Gastrocnemius medialis (tissue), 4 donors: ENCODE data around the gene KDM4C. TPM values are rescaled to one million over a fixed set of nuclear protein-coding genes. Genes with fewer than 3 reads are reported as not detected.

Experiments
- ATAC-seq, 2 donors: fragments of 150-250 bp; one replicate each; pipeline ENCODE4 v1.9.1; 2016
- DNase-seq, 2 donors: peaks; one replicate each; pipeline ENCODE4 v3.0.0-alpha.2; 2019
- H3K27ac ChIP-seq, 4 donors: fragments of 200-600 bp; sonication (generic); 1 replicate in 1 of 4; 2 replicates in 3 of 4; pipeline ENCODE4 v1.5.1; 2016 to 2018; ENCODE audit warnings: mild to moderate bottlenecking in 2 of 4, moderate library complexity in 1 of 4
- H3K27me3 ChIP-seq, 3 donors: fragments of 200-600 bp; sonication (generic) in 2 of 3; 1 replicate in 1 of 3; 2 replicates in 2 of 3; pipeline versions ENCODE4 v1.5.1 to v1.6.0; 2016 to 2019; ENCODE audit warnings: mild to moderate bottlenecking in 1 of 3, moderate library complexity in 1 of 3
- H3K36me3 ChIP-seq, 2 donors: fragments of 200-600 bp; sonication (generic) in 1 of 2; one replicate each; pipeline ENCODE4 v1.5.1; 2017 to 2018
- H3K4me1 ChIP-seq, 2 donors: fragments of 200-600 bp; sonication (generic) in 1 of 2; one replicate each; pipeline ENCODE4 v1.5.1; 2016 to 2017; ENCODE audit warnings: mild to moderate bottlenecking in 2 of 2
- H3K4me3 ChIP-seq, 4 donors: fragments of 200-600 bp; sonication (generic) in 3 of 4; 1 replicate in 1 of 4; 2 replicates in 3 of 4; pipeline ENCODE4 v1.5.1; 2016 to 2019; ENCODE audit warnings: mild to moderate bottlenecking in 2 of 4
- H3K9me3 ChIP-seq, 3 donors: fragments of 200-600 bp; sonication (generic) in 2 of 3; 1 replicate in 1 of 3; 2 replicates in 2 of 3; pipeline ENCODE4 v1.5.1; 2016 to 2019
- CTCF ChIP-seq, 5 experiments: fragments of 450-650 bp in 3 of 5; fragments of 200-600 bp in 2 of 5; sonication (generic) in 2 of 5; IDR thresholded peaks in 4 of 5; conservative IDR thresholded peaks in 1 of 5; 1 replicate in 4 of 5; 2 replicates in 1 of 5; pipeline ENCODE4 v1.5.1; 2016 to 2019; ENCODE audit warnings: antibody characterized with exemption in 5 of 5, mild to moderate bottlenecking in 3 of 5, moderate library complexity in 3 of 5
- POLR2A ChIP-seq, 2 donors: fragments of 450-650 bp; IDR thresholded peaks; one replicate each; pipeline ENCODE4 v1.6.1; 2017; ENCODE audit warnings: antibody characterized with exemption in 2 of 2, mild to moderate bottlenecking in 2 of 2, moderate library complexity in 2 of 2
- in situ Hi-C, 4 donors: fragments of 200-750 bp; cut with MboI; loops; one replicate each; pipeline versions ENCODE4 v1.15.0 to v1.8.0; 2017; ENCODE audit warnings: low sequenced_read_pairs in 4 of 4
- intact Hi-C: fragments of 100-400 bp; cut with DNase I; formaldehyde crosslinking; loops from one replicate; pipeline ENCODE4 v1.15.1; 2023; ENCODE audit warnings: low total_unique reads
- total RNA-seq, 4 donors: library from RNA; depleted of rRNA; stranded (reverse); fragments of >200 nt; gene quantifications; one replicate each; pipeline versions ENCODE4 v1.1.0 to v1.2.3, GENCODE V29; 2016

KDM4C gene
- total RNA-seq, 4 donors from 2014 or later, result 7.7 to 23.3 (median 10.0) TPM

- H3K36me3 ChIP-seq, result no peaks in the 10 kb centered on the region
- peaks cover 12 to 19% of the 10 kb centered on the region in 2 donors for H3K4me1 ChIP-seq
- TF ChIP-seq POLR2A (IDR thresholded peaks at IDR 0.05) (no peak), CTCF (IDR thresholded peaks at IDR 0.05 in 4 of 5, conservative IDR thresholded peaks at IDR 0.05 in 1 of 5) (no peak)
- no peaks in the 10 kb centered on the region for H3K27me3 ChIP-seq
- no peak overlapping the region for H3K4me3 ChIP-seq
- in situ Hi-C loops (no loop called here), intact Hi-C loops (no loop called here)
- DNase-seq, result no peak
- no peak overlapping the region for H3K27ac ChIP-seq
- no peak for ATAC-seq
- no peaks in the 10 kb centered on the region for H3K9me3 ChIP-seq
Observed at GRCh38 chr9:7119612-7120011, 361.8 kb downstream of the KDM4C start.

- in situ Hi-C loops, result no loop called here
Observed at GRCh38 chr9:7121055-7121454, 363.3 kb downstream of the KDM4C start.

GRCh38 chr9:7121664-7122063 is 363.9 kb downstream of the KDM4C start:
- Histone ChIP-seq H3K4me3 (no peak overlapping the region), H3K27me3 (no peaks in the 10 kb centered on the region), H3K4me1 (peaks cover 12 to 19% of the 10 kb centered on the region in 2 donors), H3K27ac (no peak overlapping the region), H3K36me3 (no peaks in the 10 kb centered on the region), H3K9me3 (no peaks in the 10 kb centered on the region)
- no peak for ATAC-seq
- in situ Hi-C loops, result no loop called here
- no peak for DNase-seq
- TF ChIP-seq CTCF (IDR thresholded peaks at IDR 0.05 in 4 of 5, conservative IDR thresholded peaks at IDR 0.05 in 1 of 5), result no peak
- TF ChIP-seq POLR2A (IDR thresholded peaks at IDR 0.05), result no peak
- intact Hi-C loops, result no loop called here

More at GRCh38 chr9:7121055-7121454, 363.3 kb downstream of the KDM4C start:
- intact Hi-C loops, result no loop called here
- H3K27ac ChIP-seq, result no peak overlapping the region
- H3K36me3 ChIP-seq, result no peaks in the 10 kb centered on the region
- no peak overlapping the region for H3K4me3 ChIP-seq
- peaks cover 12 to 19% of the 10 kb centered on the region in 2 donors for H3K4me1 ChIP-seq
- H3K27me3 ChIP-seq, result no peaks in the 10 kb centered on the region
- no peaks in the 10 kb centered on the region for H3K9me3 ChIP-seq
- DNase-seq (no peak), ATAC-seq (no peak)
- no peak for TF ChIP-seq CTCF (IDR thresholded peaks at IDR 0.05 in 4 of 5, conservative IDR thresholded peaks at IDR 0.05 in 1 of 5)
- TF ChIP-seq POLR2A (IDR thresholded peaks at IDR 0.05), result no peak

GRCh38 chr9:7123743-7124142 is 366.0 kb downstream of the KDM4C start:
- ATAC-seq (no peak), DNase-seq (no peak)
- Histone ChIP-seq H3K4me1 (peaks cover 5 to 12% of the 10 kb centered on the region in 2 donors), H3K27me3 (no peaks in the 10 kb centered on the region), H3K9me3 (no peaks in the 10 kb centered on the region), H3K27ac (no peak overlapping the region), H3K36me3 (no peaks in the 10 kb centered on the region), H3K4me3 (no peak overlapping the region)
- intact Hi-C loops, result no loop called here
- in situ Hi-C loops, result no loop called here
- no peak for TF ChIP-seq POLR2A (IDR thresholded peaks at IDR 0.05)
- no peak for TF ChIP-seq CTCF (IDR thresholded peaks at IDR 0.05 in 4 of 5, conservative IDR thresholded peaks at IDR 0.05 in 1 of 5)

- in situ Hi-C loops, result no loop called here
- Histone ChIP-seq H3K27ac (no peak overlapping the region), H3K4me1 (peaks cover 0 to 8% of the 10 kb centered on the region in 2 donors), H3K4me3 (no peak overlapping the region), H3K36me3 (no peaks in the 10 kb centered on the region), H3K27me3 (no peaks in the 10 kb centered on the region), H3K9me3 (no peaks in the 10 kb centered on the region)
- ATAC-seq, result no peak
- no peak for DNase-seq
- intact Hi-C loops, result no loop called here
- no peak for TF ChIP-seq POLR2A (IDR thresholded peaks at IDR 0.05)
- TF ChIP-seq CTCF (IDR thresholded peaks at IDR 0.05 in 4 of 5, conservative IDR thresholded peaks at IDR 0.05 in 1 of 5), result no peak
Observed at GRCh38 chr9:7125231-7125630, 367.5 kb downstream of the KDM4C start.
